ENCODE results near the gene RNF169. TPM values are rescaled to one million over a fixed set of nuclear protein-coding genes. Genes with fewer than 3 reads are reported as not detected.

The RNF169 gene
- total RNA-seq, 1 donor from 2014 or later: 18.2 TPM

DNA sequence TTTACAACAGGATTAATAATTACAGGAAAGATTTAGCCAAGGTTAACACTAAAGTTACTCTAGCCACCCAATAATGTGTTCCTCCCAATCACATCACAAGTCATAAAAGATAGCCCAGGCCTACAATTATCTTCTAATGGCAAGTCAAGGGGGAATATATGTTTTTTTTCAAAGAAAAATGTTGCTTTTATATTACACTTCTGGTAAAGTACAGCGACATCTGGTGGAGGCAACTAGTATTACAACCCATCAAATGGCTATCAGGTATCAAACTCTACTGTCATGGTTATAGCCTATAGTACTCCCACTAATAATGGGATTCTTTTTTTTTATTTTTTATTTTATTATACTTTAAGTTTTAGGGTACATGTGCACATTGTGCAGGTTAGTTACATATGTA is 128.5 kb downstream of the RNF169 start:
- no peak for DNase-seq (ENCODE audit: low read depth)

Other genes starting within 250 kb of the RNF169 start
- 7.3 and 13.4 TPM in 2 replicates for gene POLD3, start 156.3 kb upstream of the RNF169 start, total RNA-seq
- gene CHRDL2, start 17.4 kb upstream of the RNF169 start, total RNA-seq: not detected in 2 replicates
- 7.3 and 37.0 TPM in 2 replicates for gene XRRA1, start 200.2 kb downstream of the RNF169 start, total RNA-seq
- gene SPCS2, start 200.4 kb downstream of the RNF169 start, total RNA-seq: 17.0 and 46.3 TPM in 2 replicates
- gene NEU3, start 240.1 kb downstream of the RNF169 start, total RNA-seq: 9.9 and 18.4 TPM in 2 replicates

Measured in renal cortical epithelial cell (primary cell).